IPS-20b (cell line): ENCODE results near the gene CEP295NL.

Experiments
- H3K27ac ChIP-seq: one replicate; pipeline ENCODE4 v1.5.1; 2013; ENCODE audit warnings: low read length
- H3K27me3 ChIP-seq: 2 replicates; pipeline ENCODE4 v1.6.1; 2013; ENCODE audit warnings: mild to moderate bottlenecking, low read length, inconsistent platforms; ENCODE audit not compliant: insufficient read depth
- H3K36me3 ChIP-seq: 2 replicates; pipeline ENCODE4 v1.6.1; 2013; ENCODE audit warnings: low read depth, mild to moderate bottlenecking, inconsistent platforms, low read length, moderate library complexity; ENCODE audit not compliant: insufficient read depth
- H3K4me1 ChIP-seq: 2 replicates; pipeline ENCODE4 v1.6.1; 2013; ENCODE audit warnings: mild to moderate bottlenecking, control low read depth, inconsistent platforms, low read length, moderate library complexity; ENCODE audit not compliant: insufficient read depth
- H3K4me3 ChIP-seq: 2 replicates; pipeline ENCODE4 v1.5.1; 2013; ENCODE audit warnings: mild to moderate bottlenecking, low read length, inconsistent platforms
- H3K9ac ChIP-seq: 2 replicates; pipeline ENCODE4 v1.6.1; 2013; ENCODE audit warnings: low read depth, mild to moderate bottlenecking, inconsistent platforms, low read length, moderate library complexity
- H3K9me3 ChIP-seq: 2 replicates; pipeline ENCODE4 v1.6.1; 2013; ENCODE audit warnings: mild to moderate bottlenecking, low read depth, low read length, inconsistent platforms; ENCODE audit not compliant: insufficient read depth

CEP295NL gene

GRCh38 chr17:78899361-78900260 lies 3.4 kb downstream of the CEP295NL start:
- peak overlapping the region; percentile 36; the same call in 1 of the 2 replicates for H3K9ac ChIP-seq
- no peaks in the 10 kb centered on the region for H3K27me3 ChIP-seq
- no peak overlapping the region; the same call in 1 of the 2 replicates for H3K4me3 ChIP-seq
- peaks cover 11% of the 10 kb centered on the region; the same call in 1 of the 2 replicates for H3K4me1 ChIP-seq
- peaks cover 7% of the 10 kb centered on the region; the same call in 1 of the 2 replicates for H3K36me3 ChIP-seq
- no peak overlapping the region for H3K27ac ChIP-seq
- no peaks in the 10 kb centered on the region for H3K9me3 ChIP-seq

- Histone ChIP-seq H3K9me3 (no peaks in the 10 kb centered on the region), H3K9ac (peak overlapping the region; percentile 20; the same call in 1 of the 2 replicates), H3K27ac (no peak overlapping the region), H3K4me3 (no peak overlapping the region; the same call in 1 of the 2 replicates), H3K36me3 (peaks cover 7% of the 10 kb centered on the region; the same call in 1 of the 2 replicates), H3K4me1 (peaks cover 11% of the 10 kb centered on the region; the same call in 1 of the 2 replicates), H3K27me3 (no peaks in the 10 kb centered on the region)
Measured at GRCh38 chr17:78898947-78899346, 4.1 kb downstream of the CEP295NL start.

GRCh38 chr17:78898075-78898836 lies 4.7 kb downstream of the CEP295NL start:
- no peaks in the 10 kb centered on the region for H3K27me3 ChIP-seq
- H3K4me3 ChIP-seq: no peak overlapping the region
- no peaks in the 10 kb centered on the region for H3K9me3 ChIP-seq
- H3K4me1 ChIP-seq: peaks cover 11% of the 10 kb centered on the region; the same call in 1 of the 2 replicates
- no peak overlapping the region for H3K9ac ChIP-seq
- no peak overlapping the region for H3K27ac ChIP-seq
- H3K36me3 ChIP-seq: peaks cover 7% of the 10 kb centered on the region

GRCh38 chr17:78897664-78898047 lies 5.3 kb downstream of the CEP295NL start:
- Histone ChIP-seq H3K27ac (no peak overlapping the region), H3K27me3 (no peaks in the 10 kb centered on the region), H3K4me1 (peaks cover 11% of the 10 kb centered on the region; the same call in 1 of the 2 replicates), H3K36me3 (peaks cover 7% of the 10 kb centered on the region), H3K9ac (no peak overlapping the region), H3K9me3 (no peaks in the 10 kb centered on the region), H3K4me3 (no peak overlapping the region)

GRCh38 chr17:78896834-78897663 lies 6.0 kb downstream of the CEP295NL start:
- Histone ChIP-seq H3K4me1 (peaks cover 11% of the 10 kb centered on the region; the same call in 1 of the 2 replicates), H3K4me3 (no peak overlapping the region), H3K27me3 (no peaks in the 10 kb centered on the region), H3K9me3 (no peaks in the 10 kb centered on the region), H3K9ac (no peak overlapping the region), H3K27ac (no peak overlapping the region), H3K36me3 (peaks cover 7% of the 10 kb centered on the region)

- Histone ChIP-seq H3K27ac (no peak overlapping the region), H3K36me3 (peaks cover 4% of the 10 kb centered on the region), H3K9me3 (no peaks in the 10 kb centered on the region), H3K27me3 (no peaks in the 10 kb centered on the region), H3K4me1 (peaks cover 11% of the 10 kb centered on the region; the same call in 1 of the 2 replicates), H3K9ac (no peak overlapping the region), H3K4me3 (no peak overlapping the region)
Measured at GRCh38 chr17:78896091-78896833, 6.7 kb downstream of the CEP295NL start.

- no peak overlapping the region for H3K27ac ChIP-seq
- no peak overlapping the region for H3K4me3 ChIP-seq
- no peaks in the 10 kb centered on the region for H3K27me3 ChIP-seq
- no peak overlapping the region for H3K9ac ChIP-seq
- H3K4me1 ChIP-seq: peaks cover 11% of the 10 kb centered on the region; the same call in 1 of the 2 replicates
- no peaks in the 10 kb centered on the region; the same call in 1 of the 2 replicates for H3K36me3 ChIP-seq
- no peaks in the 10 kb centered on the region for H3K9me3 ChIP-seq
Measured at GRCh38 chr17:78895322-78895721, 7.7 kb downstream of the CEP295NL start.

- Histone ChIP-seq H3K9me3 (no peaks in the 10 kb centered on the region), H3K27ac (no peak overlapping the region), H3K4me1 (no peaks in the 10 kb centered on the region), H3K36me3 (no peaks in the 10 kb centered on the region; the same call in 1 of the 2 replicates), H3K27me3 (no peaks in the 10 kb centered on the region), H3K4me3 (no peak overlapping the region), H3K9ac (no peak overlapping the region)
Measured at GRCh38 chr17:78893684-78894083, 9.3 kb downstream of the CEP295NL start.

GRCh38 chr17:78892936-78893379 lies 10.0 kb downstream of the CEP295NL start:
- Histone ChIP-seq H3K4me3 (no peak overlapping the region), H3K36me3 (no peaks in the 10 kb centered on the region; the same call in 1 of the 2 replicates), H3K9ac (no peak overlapping the region), H3K27me3 (no peaks in the 10 kb centered on the region), H3K4me1 (no peaks in the 10 kb centered on the region), H3K27ac (no peak overlapping the region), H3K9me3 (no peaks in the 10 kb centered on the region)

GRCh38 chr17:78892520-78892919 lies 10.5 kb downstream of the CEP295NL start:
- Histone ChIP-seq H3K9ac (no peak overlapping the region), H3K36me3 (no peaks in the 10 kb centered on the region; the same call in 1 of the 2 replicates), H3K4me3 (no peak overlapping the region), H3K9me3 (no peaks in the 10 kb centered on the region), H3K27me3 (no peaks in the 10 kb centered on the region), H3K4me1 (no peaks in the 10 kb centered on the region), H3K27ac (no peak overlapping the region)
